MCF 10A (cell line): Measurements from ENCODE around the gene MXD4. TPM values are rescaled to one million over a fixed set of nuclear protein-coding genes. Genes with fewer than 3 reads are reported as not detected.

Experiments used
- BruUV-seq: library from RNA; stranded (reverse); fragments of 400-500 nt; replicated peaks from 2 replicates; lab custom pipeline; 2021; lab: Mats Ljungman, UMichigan
- CTCF ChIA-PET: fragments of 300-600 bp; sonication (Branson Sonifier 250); formaldehyde crosslinking; extraction: SDS; loops from one replicate; lab custom pipeline; 2021; ENCODE audit warnings: antibody characterized with exemption, inconsistent platforms; lab: Yijun Ruan, JAX
- POLR2A ChIA-PET: fragments of 300-600, 350-650 bp; sonication (Branson Sonifier 250); formaldehyde crosslinking; extraction: SDS; loops from one replicate; lab custom pipeline; 2020; ENCODE audit warnings: antibody characterized with exemption, inconsistent platforms; lab: Yijun Ruan, JAX
- DNase-seq: peaks from one replicate; pipeline ENCODE4 v3.0.0-alpha.2; 2018; ENCODE audit not compliant: unreplicated experiment
- H3K27ac Mint-ChIP-seq: one replicate; pipeline ENCODE4 v1.8.0; 2022; ENCODE audit warnings: mild to moderate bottlenecking, low read depth, mixed read lengths; ENCODE audit not compliant: unreplicated experiment
- H3K27me3 Mint-ChIP-seq: one replicate; pipeline ENCODE4 v1.8.0; 2022; ENCODE audit warnings: mixed read lengths; ENCODE audit not compliant: insufficient read depth, unreplicated experiment
- H3K36me3 Mint-ChIP-seq: one replicate; pipeline ENCODE4 v1.8.0; 2022; ENCODE audit warnings: mild to moderate bottlenecking, moderate library complexity, mixed read lengths; ENCODE audit not compliant: insufficient read depth, unreplicated experiment
- H3K4me1 Mint-ChIP-seq: one replicate; pipeline ENCODE4 v1.8.0; 2022; ENCODE audit warnings: mixed read lengths; ENCODE audit not compliant: insufficient read depth, unreplicated experiment
- H3K4me3 Mint-ChIP-seq: one replicate; pipeline ENCODE4 v1.8.0; 2022; ENCODE audit warnings: mild to moderate bottlenecking, moderate library complexity, mixed read lengths; ENCODE audit not compliant: unreplicated experiment
- H3K9me3 Mint-ChIP-seq: one replicate; pipeline ENCODE4 v1.8.0; 2022; ENCODE audit warnings: mixed read lengths; ENCODE audit not compliant: unreplicated experiment
- CTCF ChIP-seq: fragments of 200-600 bp; IDR thresholded peaks from one replicate; pipeline ENCODE4 v1.8.0; 2022; ENCODE audit warnings: antibody characterized with exemption, mild to moderate bottlenecking; ENCODE audit not compliant: unreplicated experiment
- intact Hi-C: fragments of 100-400 bp; cut with micrococcal nuclease; formaldehyde crosslinking; loops from 2 replicates; pipeline ENCODE4 v1.14.1; 2022
- total RNA-seq: library from RNA; stranded (reverse); gene quantifications from 2 replicates; pipeline ENCODE4 v1.2.3, GENCODE V29; 2022

MXD4 gene
- total RNA-seq, 1 experiment from 2014 or later, result 50.2 TPM

GRCh38 chr4:2266181-2266580 lies 4.3 kb upstream of the MXD4 start:
- Mint-ChIP-seq H3K36me3 (no peaks in the 10 kb centered on the region), H3K4me1 (peaks cover 8% of the 10 kb centered on the region), H3K27me3 (no peaks in the 10 kb centered on the region), H3K9me3 (no peaks in the 10 kb centered on the region), H3K4me3 (no peak overlapping the region), H3K27ac (peak overlapping the region; percentile 40)
- no peak for TF ChIP-seq CTCF
- no TSS peak for BruUV-seq
- POLR2A ChIA-PET, result interaction anchor here (0.6 kb wide), 1 partner anchor 457 kb away, joined by 3 read pairs; no protein-coding TSS in a partner anchor
- intact Hi-C loops, result loop anchor here (10.0 kb wide), 1 partner anchor 69 kb away; no protein-coding TSS in a partner anchor
- CTCF ChIA-PET, result interaction anchor here (0.6 kb wide), 2 partner anchors 153 to 914 kb away, joined by 3 to 4 read pairs; no protein-coding TSS in a partner anchor
- peak; percentile 28 for DNase-seq

GRCh38 chr4:2265113-2266110 lies 3.5 kb upstream of the MXD4 start:
- Mint-ChIP-seq H3K27ac (no peak overlapping the region), H3K27me3 (no peaks in the 10 kb centered on the region), H3K4me1 (peaks cover 8% of the 10 kb centered on the region), H3K4me3 (no peak overlapping the region), H3K9me3 (no peaks in the 10 kb centered on the region), H3K36me3 (no peaks in the 10 kb centered on the region)
- no peak for DNase-seq
- BruUV-seq, result no TSS peak
- CTCF ChIA-PET, result interaction anchor here (0.5 to 0.6 kb wide), 3 partner anchors 154 to 1554 kb away, joined by 3 to 4 read pairs (median 3); no protein-coding TSS in a partner anchor
- intact Hi-C loops, result loop anchor here (10.0 kb wide), 1 partner anchor 69 kb away; no protein-coding TSS in a partner anchor
- TF ChIP-seq CTCF, result no peak
- POLR2A ChIA-PET, result interaction anchor here (0.5 to 4.5 kb wide), 3 partner anchors 25 to 456 kb away, joined by 3 to 54 read pairs (median 3); partner anchors contain the start of genes HAUS3 and POLN

GRCh38 chr4:2264481-2265041 lies 2.7 kb upstream of the MXD4 start:
- H3K9me3 Mint-ChIP-seq, result no peaks in the 10 kb centered on the region
- ChIA-PET CTCF (interaction anchor here (0.5 to 0.6 kb wide), 3 partner anchors 201 to 1554 kb away, joined by 3 read pairs; no protein-coding TSS in a partner anchor), POLR2A (interaction anchor here (0.5 to 4.5 kb wide), 3 partner anchors 24 to 198 kb away, joined by 3 to 54 read pairs (median 3); partner anchors contain the start of genes HAUS3 and POLN)
- H3K36me3 Mint-ChIP-seq, result no peaks in the 10 kb centered on the region
- H3K4me1 Mint-ChIP-seq, result peaks cover 8% of the 10 kb centered on the region
- H3K27me3 Mint-ChIP-seq, result no peaks in the 10 kb centered on the region
- intact Hi-C loops, result loop anchor here (5.0 to 10.0 kb wide), 2 partner anchors 70 to 148 kb away; no protein-coding TSS in a partner anchor
- BruUV-seq, result no TSS peak
- no peak overlapping the region for H3K4me3 Mint-ChIP-seq
- H3K27ac Mint-ChIP-seq, result no peak overlapping the region
- no peak for TF ChIP-seq CTCF
- no peak for DNase-seq
